GM23338 (cell line): ENCODE data around the gene MAST2. TPM values are rescaled to one million over a fixed set of nuclear protein-coding genes. Genes with fewer than 3 reads are reported as not detected.

Experiments used
- ATAC-seq: fragments of 200-7000 bp; cut with Tn5 transposase; 3 replicates; pipeline ENCODE4 v1.9.1; 2020
- DNase-seq: peaks from one replicate; pipeline ENCODE4 v3.0.0-alpha.2; 2015; ENCODE audit warnings: low spot score
- H2AFZ ChIP-seq: fragments of 200-600 bp; sonication (generic); 2 replicates; pipeline ENCODE4 v1.8.0; 2016; ENCODE audit warnings: antibody characterized with exemption, mild to moderate bottlenecking, moderate library complexity
- H3F3A ChIP-seq: fragments of 200-600 bp; sonication (generic); replicated peaks from 2 replicates; pipeline ENCODE4 v1.8.0; 2017; ENCODE audit warnings: antibody characterized with exemption, mixed run types, low read depth
- H3K27ac ChIP-seq: fragments of 200-600 bp; sonication (generic); 2 replicates; pipeline ENCODE4 v1.6.1; 2016; ENCODE audit warnings: low read depth
- H3K27me3 ChIP-seq: fragments of 200-600 bp; sonication (generic); 2 replicates; pipeline ENCODE4 v1.8.0; 2016; ENCODE audit warnings: mild to moderate bottlenecking, mixed run types, moderate library complexity; ENCODE audit not compliant: insufficient read depth
- H3K36me3 ChIP-seq: fragments of 200-600 bp; sonication (generic); 2 replicates; pipeline ENCODE4 v1.8.0; 2016; ENCODE audit warnings: mild to moderate bottlenecking; ENCODE audit not compliant: insufficient read depth
- H3K4me1 ChIP-seq: fragments of 200-600 bp; sonication (generic); 2 replicates; pipeline ENCODE4 v1.8.0; 2016; ENCODE audit warnings: mild to moderate bottlenecking, moderate library complexity; ENCODE audit not compliant: insufficient read depth
- H3K4me2 ChIP-seq: fragments of 200-600 bp; sonication (generic); 2 replicates; pipeline ENCODE4 v1.7.1; 2017; ENCODE audit warnings: mixed run types
- H3K4me3 ChIP-seq: fragments of 200-600 bp; sonication (generic); 2 replicates; pipeline ENCODE4 v1.6.1; 2016; ENCODE audit warnings: mixed run types
- H3K79me2 ChIP-seq: fragments of 200-600 bp; sonication (generic); replicated peaks from 2 replicates; pipeline ENCODE4 v1.8.0; 2017; ENCODE audit warnings: mild to moderate bottlenecking; ENCODE audit not compliant: insufficient read depth
- H3K9me2 ChIP-seq: fragments of 200-600 bp; sonication (generic); 2 replicates; pipeline ENCODE4 v1.8.0; 2017; ENCODE audit not compliant: insufficient read depth
- H4K20me1 ChIP-seq: fragments of 200-600 bp; sonication (generic); replicated peaks from 2 replicates; pipeline ENCODE4 v1.8.0; 2017; ENCODE audit warnings: mild to moderate bottlenecking; ENCODE audit not compliant: insufficient read depth
- H3K27ac Mint-ChIP-seq: 2 replicates; pipeline ENCODE4 v1.8.0; 2020; ENCODE audit warnings: inconsistent platforms, mild to moderate bottlenecking, moderate library complexity, mixed read lengths
- H3K27me3 Mint-ChIP-seq: 3 replicates; pipeline ENCODE4 v1.8.0; 2022; ENCODE audit warnings: low read depth, mild to moderate bottlenecking, moderate library complexity, mixed read lengths, inconsistent platforms; ENCODE audit not compliant: insufficient read depth, poor library complexity
- H3K36me3 Mint-ChIP-seq: 3 replicates; pipeline ENCODE4 v1.8.0; 2021; ENCODE audit warnings: low read depth, mild to moderate bottlenecking, inconsistent platforms, moderate library complexity, mixed read lengths
- H3K4me1 Mint-ChIP-seq: 3 replicates; pipeline ENCODE4 v1.8.0; 2020; ENCODE audit warnings: mild to moderate bottlenecking, inconsistent platforms, mixed read lengths
- H3K4me3 Mint-ChIP-seq: 3 replicates; pipeline ENCODE4 v1.8.0; 2021; ENCODE audit warnings: moderate library complexity, mild to moderate bottlenecking, inconsistent platforms, mixed read lengths
- H3K9me3 Mint-ChIP-seq: 3 replicates; pipeline ENCODE4 v1.8.0; 2020; ENCODE audit warnings: moderate library complexity, mild to moderate bottlenecking, inconsistent platforms, mixed read lengths
- EZH2 ChIP-seq: fragments of 200-600 bp; sonication (generic); IDR thresholded peaks from one replicate; pipeline ENCODE4 v1.8.0; 2017; ENCODE audit warnings: antibody characterized with exemption, mild to moderate bottlenecking, low read depth; ENCODE audit not compliant: unreplicated experiment
- EZH2phosphoT487 ChIP-seq: fragments of 200-600 bp; sonication (generic); IDR thresholded peaks from one replicate; pipeline ENCODE4 v1.8.1; 2018; ENCODE audit warnings: antibody characterized with exemption; ENCODE audit not compliant: unreplicated experiment
- JUNB ChIP-seq: IDR thresholded peaks from one replicate; pipeline ENCODE4 v1.6.1; 2016; ENCODE audit warnings: antibody characterized with exemption; ENCODE audit not compliant: unreplicated experiment
- NANOG ChIP-seq: IDR thresholded peaks from 2 replicates; pipeline ENCODE4 v1.6.1; 2016; ENCODE audit warnings: antibody characterized with exemption, borderline replicate concordance
- POLR2AphosphoS5 ChIP-seq: IDR thresholded peaks from 2 replicates; pipeline ENCODE4 v1.6.1; 2016; ENCODE audit warnings: antibody characterized with exemption, low read depth
- STAT1 ChIP-seq: IDR thresholded peaks from one replicate; pipeline ENCODE4 v1.6.1; 2016; ENCODE audit warnings: antibody characterized with exemption; ENCODE audit not compliant: unreplicated experiment
- ZNF331 ChIP-seq: fragments of 250-450 bp; sonication (Bioruptor Pico); IDR thresholded peaks from 2 replicates; pipeline ENCODE4 v1.5.0; 2020; ENCODE audit warnings: low read depth, mild to moderate bottlenecking, moderate library complexity
- polyA plus RNA-seq: library from polyadenylated mRNA; unstranded; fragments of >200 nt; fragmentation: Nextera tagmentation; extraction: Ambion mirVana; gene quantifications from 2 replicates; pipeline ENCODE4 v1.2.1, GENCODE V29; 2016
- total RNA-seq: library from RNA; depleted of rRNA; stranded (reverse); fragments of >200 nt; shearing (Covaris generic); gene quantifications from 2 replicates; pipeline ENCODE4 v1.2.3, GENCODE V29; 2014
- TF ChIP-seq, protein P1 (sequence below): IDR thresholded peaks from one replicate; pipeline ENCODE4 v1.6.1; 2018; ENCODE audit warnings: antibody characterized with exemption; ENCODE audit not compliant: unreplicated experiment
- TF ChIP-seq, protein P2 (sequence below), 2 experiments: fragments of 200-600 bp in 1 of 2; sonication (generic) in 1 of 2; conservative IDR thresholded peaks; 2 replicates each; pipeline versions ENCODE4 v1.5.1 to v1.6.1; 2016 to 2017; ENCODE audit warnings: antibody characterized with exemption in 2 of 2, low read depth in 2 of 2, mild to moderate bottlenecking in 2 of 2, moderate library complexity in 1 of 2
- TF ChIP-seq, protein P3 (sequence below): fragments of 250-450 bp; sonication (Bioruptor Pico); IDR thresholded peaks from 2 replicates; pipeline ENCODE4 v1.5.0; 2020; ENCODE audit warnings: mild to moderate bottlenecking, moderate library complexity

MAST2 gene
- total and polyA plus RNA-seq, 2 experiments from 2014 or later, result 11.5 to 57.7 TPM

DNA sequence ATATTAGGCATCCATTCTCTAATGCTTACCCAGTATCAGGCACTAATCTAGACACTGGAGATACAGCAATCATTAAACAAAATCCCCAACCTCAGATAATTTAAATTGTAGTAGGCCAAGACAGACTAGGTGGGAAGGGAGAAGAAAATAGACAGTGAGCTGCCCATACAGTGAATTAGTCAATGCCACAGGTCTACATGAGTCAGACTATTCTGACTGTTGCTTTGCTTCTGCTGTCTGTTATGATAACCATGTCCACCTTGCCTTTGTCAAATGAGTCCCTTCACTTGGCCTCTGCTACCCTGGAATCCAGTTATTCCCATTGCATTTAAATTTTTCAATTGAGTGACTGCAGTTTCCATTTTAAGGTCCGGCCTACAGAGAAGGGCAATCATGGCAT is 269.6 kb downstream of the MAST2 start (continued):
- TF ChIP-seq, protein P1, sequence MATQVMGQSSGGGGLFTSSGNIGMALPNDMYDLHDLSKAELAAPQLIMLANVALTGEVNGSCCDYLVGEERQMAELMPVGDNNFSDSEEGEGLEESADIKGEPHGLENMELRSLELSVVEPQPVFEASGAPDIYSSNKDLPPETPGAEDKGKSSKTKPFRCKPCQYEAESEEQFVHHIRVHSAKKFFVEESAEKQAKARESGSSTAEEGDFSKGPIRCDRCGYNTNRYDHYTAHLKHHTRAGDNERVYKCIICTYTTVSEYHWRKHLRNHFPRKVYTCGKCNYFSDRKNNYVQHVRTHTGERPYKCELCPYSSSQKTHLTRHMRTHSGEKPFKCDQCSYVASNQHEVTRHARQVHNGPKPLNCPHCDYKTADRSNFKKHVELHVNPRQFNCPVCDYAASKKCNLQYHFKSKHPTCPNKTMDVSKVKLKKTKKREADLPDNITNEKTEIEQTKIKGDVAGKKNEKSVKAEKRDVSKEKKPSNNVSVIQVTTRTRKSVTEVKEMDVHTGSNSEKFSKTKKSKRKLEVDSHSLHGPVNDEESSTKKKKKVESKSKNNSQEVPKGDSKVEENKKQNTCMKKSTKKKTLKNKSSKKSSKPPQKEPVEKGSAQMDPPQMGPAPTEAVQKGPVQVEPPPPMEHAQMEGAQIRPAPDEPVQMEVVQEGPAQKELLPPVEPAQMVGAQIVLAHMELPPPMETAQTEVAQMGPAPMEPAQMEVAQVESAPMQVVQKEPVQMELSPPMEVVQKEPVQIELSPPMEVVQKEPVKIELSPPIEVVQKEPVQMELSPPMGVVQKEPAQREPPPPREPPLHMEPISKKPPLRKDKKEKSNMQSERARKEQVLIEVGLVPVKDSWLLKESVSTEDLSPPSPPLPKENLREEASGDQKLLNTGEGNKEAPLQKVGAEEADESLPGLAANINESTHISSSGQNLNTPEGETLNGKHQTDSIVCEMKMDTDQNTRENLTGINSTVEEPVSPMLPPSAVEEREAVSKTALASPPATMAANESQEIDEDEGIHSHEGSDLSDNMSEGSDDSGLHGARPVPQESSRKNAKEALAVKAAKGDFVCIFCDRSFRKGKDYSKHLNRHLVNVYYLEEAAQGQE, result no peak

DNA sequence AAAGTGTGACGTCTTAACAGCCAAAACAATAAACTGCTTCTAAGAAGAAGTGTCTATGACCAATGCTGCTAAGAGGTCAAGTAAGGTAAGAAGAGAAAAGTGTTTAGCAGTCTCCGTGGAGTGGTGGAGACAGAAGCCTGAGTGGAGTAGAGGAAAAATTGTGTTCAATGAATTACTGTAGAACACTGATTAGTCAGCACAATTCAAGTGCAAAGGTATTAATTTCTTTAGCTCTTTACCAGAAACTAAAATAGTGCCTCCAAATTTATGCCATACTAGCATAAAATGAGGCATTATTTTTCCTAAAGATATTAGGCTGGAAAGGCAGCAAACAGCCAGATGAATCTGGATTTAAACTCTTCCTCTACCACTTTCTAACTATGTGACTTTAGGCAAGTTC is 272.9 kb downstream of the MAST2 start:
- Mint-ChIP-seq H3K27ac (no peak overlapping the region), H3K36me3 (no peaks in the 10 kb centered on the region), H3K4me3 (no peak overlapping the region), H3K4me1 (0 out of 3 replicates have a peak, but pooled peaks cover 3% of the 10 kb centered on the region), H3K27me3 (no peaks in the 10 kb centered on the region), H3K9me3 (no peaks in the 10 kb centered on the region)
- ATAC-seq (no peak), DNase-seq (no peak)
- no peak overlapping the region for H3K4me2 ChIP-seq
- no peak overlapping the region for H3K27ac ChIP-seq
- TF ChIP-seq EZH2 (no peak), JUNB (no peak), ZNF331 (CRISPR knock-in tag) (no peak), EZH2phosphoT487 (no peak), NANOG (no peak), POLR2AphosphoS5 (no peak), STAT1 (no peak)
- TF ChIP-seq, protein P2, sequence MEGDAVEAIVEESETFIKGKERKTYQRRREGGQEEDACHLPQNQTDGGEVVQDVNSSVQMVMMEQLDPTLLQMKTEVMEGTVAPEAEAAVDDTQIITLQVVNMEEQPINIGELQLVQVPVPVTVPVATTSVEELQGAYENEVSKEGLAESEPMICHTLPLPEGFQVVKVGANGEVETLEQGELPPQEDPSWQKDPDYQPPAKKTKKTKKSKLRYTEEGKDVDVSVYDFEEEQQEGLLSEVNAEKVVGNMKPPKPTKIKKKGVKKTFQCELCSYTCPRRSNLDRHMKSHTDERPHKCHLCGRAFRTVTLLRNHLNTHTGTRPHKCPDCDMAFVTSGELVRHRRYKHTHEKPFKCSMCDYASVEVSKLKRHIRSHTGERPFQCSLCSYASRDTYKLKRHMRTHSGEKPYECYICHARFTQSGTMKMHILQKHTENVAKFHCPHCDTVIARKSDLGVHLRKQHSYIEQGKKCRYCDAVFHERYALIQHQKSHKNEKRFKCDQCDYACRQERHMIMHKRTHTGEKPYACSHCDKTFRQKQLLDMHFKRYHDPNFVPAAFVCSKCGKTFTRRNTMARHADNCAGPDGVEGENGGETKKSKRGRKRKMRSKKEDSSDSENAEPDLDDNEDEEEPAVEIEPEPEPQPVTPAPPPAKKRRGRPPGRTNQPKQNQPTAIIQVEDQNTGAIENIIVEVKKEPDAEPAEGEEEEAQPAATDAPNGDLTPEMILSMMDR (conservative IDR thresholded peaks at IDR 0.05; ENCODE audit: low read depth in 2 of 2), result no peak
- H2AFZ ChIP-seq, result no peak overlapping the region
- H3K36me3 ChIP-seq, result no peaks in the 10 kb centered on the region
- no peaks in the 10 kb centered on the region for H3F3A ChIP-seq
- no peaks in the 10 kb centered on the region for H3K4me1 ChIP-seq
- H3K4me3 ChIP-seq, result no peak overlapping the region
- no peaks in the 10 kb centered on the region for H3K9me2 ChIP-seq
- no peaks in the 10 kb centered on the region for H3K79me2 ChIP-seq
- H4K20me1 ChIP-seq, result no peaks in the 10 kb centered on the region
- H3K27me3 ChIP-seq, result no peaks in the 10 kb centered on the region

DNA sequence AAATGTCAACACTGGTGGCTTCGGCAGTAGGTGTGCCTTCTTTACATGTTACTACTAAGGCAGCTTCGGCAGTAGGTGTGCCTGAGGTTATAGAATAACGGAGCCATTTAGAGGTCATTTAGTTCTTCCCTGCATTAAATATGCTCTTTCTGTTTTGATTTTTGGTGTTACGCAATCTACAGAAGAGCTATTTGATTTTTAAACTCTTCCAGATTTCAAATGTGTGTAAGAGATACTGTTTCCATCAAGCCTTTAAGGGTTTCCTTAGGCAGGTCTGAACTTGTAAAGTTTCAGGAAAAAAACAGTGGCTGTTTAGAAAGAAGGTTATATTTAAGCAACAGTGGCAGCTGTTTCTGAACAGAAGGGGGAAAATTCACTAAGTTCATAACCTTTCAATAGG is 274.2 kb downstream of the MAST2 start:
- H2AFZ ChIP-seq, result no peak overlapping the region
- no peaks in the 10 kb centered on the region for H3F3A ChIP-seq
- ATAC-seq, result no peak
- no peaks in the 10 kb centered on the region for H3K79me2 ChIP-seq
- Mint-ChIP-seq H3K27me3 (no peaks in the 10 kb centered on the region), H3K4me1 (no peaks in the 10 kb centered on the region), H3K36me3 (no peaks in the 10 kb centered on the region), H3K27ac (no peak overlapping the region), H3K4me3 (no peak overlapping the region), H3K9me3 (no peaks in the 10 kb centered on the region)
- no peaks in the 10 kb centered on the region for H3K27me3 ChIP-seq
- no peaks in the 10 kb centered on the region for H3K9me2 ChIP-seq
- H3K4me1 ChIP-seq, result no peaks in the 10 kb centered on the region
- no peak overlapping the region for H3K4me3 ChIP-seq
- DNase-seq, result no peak
- H3K4me2 ChIP-seq, result no peak overlapping the region
- H3K27ac ChIP-seq, result no peak overlapping the region
- TF ChIP-seq NANOG (no peak), EZH2 (no peak)
- TF ChIP-seq, protein P3, sequence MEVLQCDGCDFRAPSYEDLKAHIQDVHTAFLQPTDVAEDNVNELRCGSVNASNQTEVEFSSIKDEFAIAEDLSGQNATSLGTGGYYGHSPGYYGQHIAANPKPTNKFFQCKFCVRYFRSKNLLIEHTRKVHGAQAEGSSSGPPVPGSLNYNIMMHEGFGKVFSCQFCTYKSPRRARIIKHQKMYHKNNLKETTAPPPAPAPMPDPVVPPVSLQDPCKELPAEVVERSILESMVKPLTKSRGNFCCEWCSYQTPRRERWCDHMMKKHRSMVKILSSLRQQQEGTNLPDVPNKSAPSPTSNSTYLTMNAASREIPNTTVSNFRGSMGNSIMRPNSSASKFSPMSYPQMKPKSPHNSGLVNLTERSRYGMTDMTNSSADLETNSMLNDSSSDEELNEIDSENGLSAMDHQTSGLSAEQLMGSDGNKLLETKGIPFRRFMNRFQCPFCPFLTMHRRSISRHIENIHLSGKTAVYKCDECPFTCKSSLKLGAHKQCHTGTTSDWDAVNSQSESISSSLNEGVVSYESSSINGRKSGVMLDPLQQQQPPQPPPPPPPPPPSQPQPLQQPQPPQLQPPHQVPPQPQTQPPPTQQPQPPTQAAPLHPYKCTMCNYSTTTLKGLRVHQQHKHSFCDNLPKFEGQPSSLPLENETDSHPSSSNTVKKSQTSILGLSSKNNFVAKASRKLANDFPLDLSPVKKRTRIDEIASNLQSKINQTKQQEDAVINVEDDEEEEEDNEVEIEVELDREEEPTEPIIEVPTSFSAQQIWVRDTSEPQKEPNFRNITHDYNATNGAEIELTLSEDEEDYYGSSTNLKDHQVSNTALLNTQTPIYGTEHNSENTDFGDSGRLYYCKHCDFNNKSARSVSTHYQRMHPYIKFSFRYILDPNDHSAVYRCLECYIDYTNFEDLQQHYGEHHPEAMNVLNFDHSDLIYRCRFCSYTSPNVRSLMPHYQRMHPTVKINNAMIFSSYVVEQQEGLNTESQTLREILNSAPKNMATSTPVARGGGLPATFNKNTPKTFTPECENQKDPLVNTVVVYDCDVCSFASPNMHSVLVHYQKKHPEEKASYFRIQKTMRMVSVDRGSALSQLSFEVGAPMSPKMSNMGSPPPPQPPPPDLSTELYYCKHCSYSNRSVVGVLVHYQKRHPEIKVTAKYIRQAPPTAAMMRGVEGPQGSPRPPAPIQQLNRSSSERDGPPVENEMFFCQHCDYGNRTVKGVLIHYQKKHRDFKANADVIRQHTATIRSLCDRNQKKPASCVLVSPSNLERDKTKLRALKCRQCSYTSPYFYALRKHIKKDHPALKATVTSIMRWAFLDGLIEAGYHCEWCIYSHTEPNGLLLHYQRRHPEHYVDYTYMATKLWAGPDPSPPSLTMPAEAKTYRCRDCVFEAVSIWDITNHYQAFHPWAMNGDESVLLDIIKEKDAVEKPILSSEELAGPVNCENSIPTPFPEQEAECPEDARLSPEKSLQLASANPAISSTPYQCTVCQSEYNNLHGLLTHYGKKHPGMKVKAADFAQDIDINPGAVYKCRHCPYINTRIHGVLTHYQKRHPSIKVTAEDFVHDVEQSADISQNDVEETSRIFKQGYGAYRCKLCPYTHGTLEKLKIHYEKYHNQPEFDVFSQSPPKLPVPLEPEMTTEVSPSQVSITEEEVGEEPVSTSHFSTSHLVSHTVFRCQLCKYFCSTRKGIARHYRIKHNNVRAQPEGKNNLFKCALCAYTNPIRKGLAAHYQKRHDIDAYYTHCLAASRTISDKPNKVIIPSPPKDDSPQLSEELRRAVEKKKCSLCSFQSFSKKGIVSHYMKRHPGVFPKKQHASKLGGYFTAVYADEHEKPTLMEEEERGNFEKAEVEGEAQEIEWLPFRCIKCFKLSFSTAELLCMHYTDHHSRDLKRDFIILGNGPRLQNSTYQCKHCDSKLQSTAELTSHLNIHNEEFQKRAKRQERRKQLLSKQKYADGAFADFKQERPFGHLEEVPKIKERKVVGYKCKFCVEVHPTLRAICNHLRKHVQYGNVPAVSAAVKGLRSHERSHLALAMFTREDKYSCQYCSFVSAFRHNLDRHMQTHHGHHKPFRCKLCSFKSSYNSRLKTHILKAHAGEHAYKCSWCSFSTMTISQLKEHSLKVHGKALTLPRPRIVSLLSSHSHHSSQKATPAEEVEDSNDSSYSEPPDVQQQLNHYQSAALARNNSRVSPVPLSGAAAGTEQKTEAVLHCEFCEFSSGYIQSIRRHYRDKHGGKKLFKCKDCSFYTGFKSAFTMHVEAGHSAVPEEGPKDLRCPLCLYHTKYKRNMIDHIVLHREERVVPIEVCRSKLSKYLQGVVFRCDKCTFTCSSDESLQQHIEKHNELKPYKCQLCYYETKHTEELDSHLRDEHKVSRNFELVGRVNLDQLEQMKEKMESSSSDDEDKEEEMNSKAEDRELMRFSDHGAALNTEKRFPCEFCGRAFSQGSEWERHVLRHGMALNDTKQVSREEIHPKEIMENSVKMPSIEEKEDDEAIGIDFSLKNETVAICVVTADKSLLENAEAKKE, result no peak
- no peaks in the 10 kb centered on the region for H3K36me3 ChIP-seq
- no peaks in the 10 kb centered on the region for H4K20me1 ChIP-seq
